WTC11 (cell line): ENCODE data around the gene FBXO4.

Source experiments
- EMX1 ChIP-seq: fragments of 250-450 bp; sonication (Bioruptor Pico); IDR thresholded peaks from 2 replicates; pipeline ENCODE4 v1.8.0; 2021; ENCODE audit warnings: mild to moderate bottlenecking
- ESRRA ChIP-seq: sonication (generic); formaldehyde crosslinking; IDR thresholded peaks from 2 replicates; pipeline ENCODE4 v1.8.1; 2022; ENCODE audit warnings: mild to moderate bottlenecking, missing genetic modification reagents, borderline replicate concordance
- TF ChIP-seq, protein P1 (sequence below): fragments of 200-600 bp; IDR thresholded peaks from 2 replicates; pipeline ENCODE4 v1.8.0; 2022; ENCODE audit warnings: antibody characterized with exemption
- TF ChIP-seq, protein P2 (sequence below): sonication (generic); formaldehyde crosslinking; IDR thresholded peaks from 2 replicates; pipeline ENCODE4 v1.8.0; 2022; ENCODE audit warnings: mild to moderate bottlenecking, missing genetic modification reagents
- TF ChIP-seq, protein P3 (sequence below): fragments of 250-450 bp; sonication (Bioruptor Pico); conservative IDR thresholded peaks from 2 replicates; pipeline ENCODE4 v1.9.0; 2021; ENCODE audit warnings: mild to moderate bottlenecking

GRCh38 chr5:41955432-41956024 is 30.4 kb downstream of the FBXO4 start:
- TF ChIP-seq, protein P1, sequence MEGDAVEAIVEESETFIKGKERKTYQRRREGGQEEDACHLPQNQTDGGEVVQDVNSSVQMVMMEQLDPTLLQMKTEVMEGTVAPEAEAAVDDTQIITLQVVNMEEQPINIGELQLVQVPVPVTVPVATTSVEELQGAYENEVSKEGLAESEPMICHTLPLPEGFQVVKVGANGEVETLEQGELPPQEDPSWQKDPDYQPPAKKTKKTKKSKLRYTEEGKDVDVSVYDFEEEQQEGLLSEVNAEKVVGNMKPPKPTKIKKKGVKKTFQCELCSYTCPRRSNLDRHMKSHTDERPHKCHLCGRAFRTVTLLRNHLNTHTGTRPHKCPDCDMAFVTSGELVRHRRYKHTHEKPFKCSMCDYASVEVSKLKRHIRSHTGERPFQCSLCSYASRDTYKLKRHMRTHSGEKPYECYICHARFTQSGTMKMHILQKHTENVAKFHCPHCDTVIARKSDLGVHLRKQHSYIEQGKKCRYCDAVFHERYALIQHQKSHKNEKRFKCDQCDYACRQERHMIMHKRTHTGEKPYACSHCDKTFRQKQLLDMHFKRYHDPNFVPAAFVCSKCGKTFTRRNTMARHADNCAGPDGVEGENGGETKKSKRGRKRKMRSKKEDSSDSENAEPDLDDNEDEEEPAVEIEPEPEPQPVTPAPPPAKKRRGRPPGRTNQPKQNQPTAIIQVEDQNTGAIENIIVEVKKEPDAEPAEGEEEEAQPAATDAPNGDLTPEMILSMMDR, result no peak
- TF ChIP-seq EMX1 (CRISPR knock-in tag), result no peak
- TF ChIP-seq ESRRA (CRISPR knock-in tag), result no peak
- TF ChIP-seq, protein P2, sequence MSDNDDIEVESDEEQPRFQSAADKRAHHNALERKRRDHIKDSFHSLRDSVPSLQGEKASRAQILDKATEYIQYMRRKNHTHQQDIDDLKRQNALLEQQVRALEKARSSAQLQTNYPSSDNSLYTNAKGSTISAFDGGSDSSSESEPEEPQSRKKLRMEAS (CRISPR knock-in tag), result no peak
- TF ChIP-seq, protein P3, sequence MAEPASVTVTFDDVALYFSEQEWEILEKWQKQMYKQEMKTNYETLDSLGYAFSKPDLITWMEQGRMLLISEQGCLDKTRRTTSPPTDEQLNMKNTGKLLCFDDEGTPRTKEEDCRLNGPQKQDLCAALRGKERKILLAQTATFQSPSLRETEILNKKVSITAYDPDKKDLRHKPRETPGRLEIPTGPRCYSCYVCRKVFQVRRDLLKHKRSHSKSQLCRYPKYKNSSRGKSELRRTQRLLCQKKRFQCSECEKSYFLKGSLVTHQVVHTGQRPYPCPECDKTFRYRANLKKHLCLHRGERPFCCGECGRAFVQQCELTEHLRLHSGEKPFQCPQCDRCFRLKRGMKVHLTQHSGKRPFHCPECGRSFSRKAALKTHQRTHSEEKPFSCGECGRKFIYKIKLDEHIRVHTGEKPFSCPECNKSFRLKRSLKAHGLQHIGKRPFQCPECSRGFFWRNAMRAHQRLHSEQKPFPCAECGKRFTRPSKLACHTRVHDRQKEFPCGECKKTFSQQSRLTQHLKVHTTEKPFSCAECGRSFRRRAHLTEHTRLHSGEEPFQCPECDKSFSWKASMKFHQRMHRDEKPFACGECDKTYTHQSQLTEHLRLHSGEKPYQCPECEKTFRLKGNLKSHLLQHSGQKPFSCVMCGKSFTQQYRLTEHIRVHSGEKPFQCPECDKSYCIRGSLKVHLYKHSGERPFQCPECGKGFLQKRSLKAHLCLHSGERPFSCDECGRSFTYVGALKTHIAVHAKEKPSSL (CRISPR knock-in tag), result no peak
